ENCODE data around the gene KCNQ1OT1. TPM values are rescaled to one million over a fixed set of nuclear protein-coding genes. Genes with fewer than 3 reads are reported as not detected.
A peak's percentile ranks its signal among the peaks of the same experiment; 100 is the strongest.

The KCNQ1OT1 gene
- total RNA-seq, 1 donor, result 2.7 TPM

GRCh38 chr11:2689651-2690575 lies 9.9 kb downstream of the KCNQ1OT1 start:
- DNase-seq (ENCODE audit: low read depth in 2 of 3, low spot score in 2 of 3), result no peak

- DNase-seq (ENCODE audit: low read depth in 2 of 3, low spot score in 2 of 3), result no peak
These were observed 11.2 kb downstream of the KCNQ1OT1 start for GRCh38 chr11:2688381-2689231.

GRCh38 chr11:2687782-2688191 lies 12.0 kb downstream of the KCNQ1OT1 start:
- DNase-seq (ENCODE audit: low read depth in 2 of 3, low spot score in 2 of 3), result peak in 1 of 3 donors; percentile 46

GRCh38 chr11:2687223-2687530 lies 12.6 kb downstream of the KCNQ1OT1 start:
- DNase-seq (ENCODE audit: low read depth in 2 of 3, low spot score in 2 of 3), result no peak

- DNase-seq (ENCODE audit: low read depth in 2 of 3, low spot score in 2 of 3), result no peak
These were observed 13.2 kb downstream of the KCNQ1OT1 start for GRCh38 chr11:2686360-2687222.

- DNase-seq (ENCODE audit: low read depth in 2 of 3, low spot score in 2 of 3), result no peak
These were observed 14.0 kb downstream of the KCNQ1OT1 start for GRCh38 chr11:2685566-2686359.

- no peak for DNase-seq (ENCODE audit: low read depth in 2 of 3, low spot score in 2 of 3)
These were observed 14.7 kb downstream of the KCNQ1OT1 start for GRCh38 chr11:2685051-2685450.

- DNase-seq (ENCODE audit: low read depth in 2 of 3, low spot score in 2 of 3), result no peak
These were observed 15.2 kb downstream of the KCNQ1OT1 start for GRCh38 chr11:2684581-2684980.

- no peak for DNase-seq (ENCODE audit: low read depth in 2 of 3, low spot score in 2 of 3)
These were observed 16.0 kb downstream of the KCNQ1OT1 start for GRCh38 chr11:2683806-2684205.

- no peak for DNase-seq (ENCODE audit: low read depth in 2 of 3, low spot score in 2 of 3)
These were observed 18.2 kb downstream of the KCNQ1OT1 start for GRCh38 chr11:2681408-2682145.

GRCh38 chr11:2679011-2679676 lies 20.6 kb downstream of the KCNQ1OT1 start:
- DNase-seq (ENCODE audit: low read depth in 2 of 3, low spot score in 2 of 3), result no peak

GRCh38 chr11:2678396-2678795 lies 21.4 kb downstream of the KCNQ1OT1 start:
- no peak for DNase-seq (ENCODE audit: low read depth in 2 of 3, low spot score in 2 of 3)

- DNase-seq (ENCODE audit: low read depth in 2 of 3, low spot score in 2 of 3), result peak in 1 of 3 donors; percentile 41
These were observed 22.7 kb downstream of the KCNQ1OT1 start for GRCh38 chr11:2677127-2677526.

GRCh38 chr11:2675540-2675939 lies 24.3 kb downstream of the KCNQ1OT1 start:
- DNase-seq (ENCODE audit: low read depth in 2 of 3, low spot score in 2 of 3), result no peak

- no peak for DNase-seq (ENCODE audit: low read depth in 2 of 3, low spot score in 2 of 3)
These were observed 25.1 kb downstream of the KCNQ1OT1 start for GRCh38 chr11:2674658-2675131.

GRCh38 chr11:2673871-2674471 lies 25.8 kb downstream of the KCNQ1OT1 start:
- DNase-seq (ENCODE audit: low read depth in 2 of 3, low spot score in 2 of 3), result no peak

- no peak for DNase-seq (ENCODE audit: low read depth in 2 of 3, low spot score in 2 of 3)
These were observed 26.6 kb downstream of the KCNQ1OT1 start for GRCh38 chr11:2673250-2673610.

- DNase-seq (ENCODE audit: low read depth in 2 of 3, low spot score in 2 of 3), result no peak
These were observed 27.1 kb downstream of the KCNQ1OT1 start for GRCh38 chr11:2672553-2673249.

Data from hematopoietic multipotent progenitor cell (in vitro differentiated cells).